ELF-1 (cell line): ENCODE results near the gene TNFAIP8L2.
"Not testable (repeated sequence)": the region's sequence is repeated elsewhere in the genome, so short reads cannot be mapped to it uniquely, and the experiment has no call there.

Experiments used
- DNase-seq: peaks from one replicate; pipeline ENCODE4 v3.0.0-alpha.2; 2016; ENCODE audit warnings: low read depth, low spot score

The TNFAIP8L2 gene

GRCh38 chr1:151146072-151146411, 10.4 kb upstream of the TNFAIP8L2 start:
- peak; percentile 47 for DNase-seq

GRCh38 chr1:151146412-151147131, 9.9 kb upstream of the TNFAIP8L2 start, which contains the start of gene SEMA6C:
Gene SEMA6C (minus strand): TSS chr1:151146631. CDS start chr1:151142621, 4,010 bp downstream.
- peak; percentile 95 for DNase-seq

- no peak for DNase-seq
Measured at GRCh38 chr1:151147132-151147503, 9.3 kb upstream of the TNFAIP8L2 start.

GRCh38 chr1:151147665-151148064, 8.8 kb upstream of the TNFAIP8L2 start:
- no peak for DNase-seq

- DNase-seq: no peak
Measured at GRCh38 chr1:151157067-151157531, 650 bp downstream of the TNFAIP8L2 start.

- DNase-seq: no peak
Measured at GRCh38 chr1:151158326-151158725, 1.9 kb downstream of the TNFAIP8L2 start.

GRCh38 chr1:151158751-151159251, 2.4 kb downstream of the TNFAIP8L2 start:
- DNase-seq: peak; percentile 12

GRCh38 chr1:151159373-151159772, 2.9 kb downstream of the TNFAIP8L2 start:
- no peak for DNase-seq

- DNase-seq: no peak
Measured at GRCh38 chr1:151164732-151165280, 8.4 kb downstream of the TNFAIP8L2 start.

- no peak for DNase-seq
Measured at GRCh38 chr1:151165281-151165737, 8.9 kb downstream of the TNFAIP8L2 start.

GRCh38 chr1:151165738-151166504, 9.5 kb downstream of the TNFAIP8L2 start, which contains the start of the genes LYSMD1 and SCNM1:
Gene LYSMD1 (minus strand): TSS chr1:151165902. CDS start chr1:151165258, 644 bp downstream.
Gene SCNM1 (plus strand): TSS chr1:151166144. CDS start chr1:151166153, 9 bp downstream.
- peak; percentile 98 for DNase-seq

- DNase-seq: peak; percentile 77
Measured at GRCh38 chr1:151166505-151166956, 10.1 kb downstream of the TNFAIP8L2 start.

GRCh38 chr1:151167116-151167515, 10.7 kb downstream of the TNFAIP8L2 start:
- no peak for DNase-seq

GRCh38 chr1:151171190-151171589, 14.7 kb downstream of the TNFAIP8L2 start:
- DNase-seq: no peak

- no peak for DNase-seq
Measured at GRCh38 chr1:151175041-151175741, 18.7 kb downstream of the TNFAIP8L2 start.

GRCh38 chr1:151175863-151176262, 19.4 kb downstream of the TNFAIP8L2 start, which contains the start of gene TMOD4:
Gene TMOD4 (minus strand): TSS chr1:151175981. CDS start chr1:151174875, 1,106 bp downstream.
- peak; percentile 26 for DNase-seq

- no peak for DNase-seq
Measured at GRCh38 chr1:151176514-151177045, 20.1 kb downstream of the TNFAIP8L2 start.

GRCh38 chr1:151184211-151184610, 27.8 kb downstream of the TNFAIP8L2 start:
- DNase-seq: no peak

GRCh38 chr1:151187205-151187604, 30.8 kb downstream of the TNFAIP8L2 start:
- DNase-seq: no peak

GRCh38 chr1:151188667-151189066, 32.2 kb downstream of the TNFAIP8L2 start:
- DNase-seq: not testable (repeated sequence)
